Activated naive CD4-positive, alpha-beta T cell treated with anti-CD3 and anti-CD28 coated beads, Interleukin-2, amount 50 U/mL, for 24 hours (primary cell): Measurements from ENCODE around the gene KLF3.

Source experiments
- H3K27ac Mint-ChIP-seq: one replicate; pipeline ENCODE4 v1.8.0; 2021; ENCODE audit warnings: mild to moderate bottlenecking, mixed read lengths
- H3K27me3 Mint-ChIP-seq: one replicate; pipeline ENCODE4 v1.8.0; 2021; ENCODE audit warnings: mixed read lengths
- H3K36me3 Mint-ChIP-seq: one replicate; pipeline ENCODE4 v1.8.0; 2021; ENCODE audit warnings: mixed read lengths
- H3K4me1 Mint-ChIP-seq: one replicate; pipeline ENCODE4 v1.8.0; 2021; ENCODE audit warnings: mixed read lengths
- H3K4me3 Mint-ChIP-seq: one replicate; pipeline ENCODE4 v1.8.0; 2021; ENCODE audit warnings: mild to moderate bottlenecking, mixed read lengths
- H3K9me3 Mint-ChIP-seq: one replicate; pipeline ENCODE4 v1.8.0; 2021; ENCODE audit warnings: mixed read lengths

KLF3 gene

GRCh38 chr4:38634047-38634759, 29.8 kb upstream of the KLF3 start:
- Mint-ChIP-seq H3K27me3 (no peaks in the 10 kb centered on the region), H3K9me3 (no peaks in the 10 kb centered on the region), H3K36me3 (peaks cover 2% of the 10 kb centered on the region), H3K27ac (no peak overlapping the region), H3K4me3 (no peak overlapping the region), H3K4me1 (peaks cover 7% of the 10 kb centered on the region)

- H3K9me3 Mint-ChIP-seq = peaks cover 5% of the 10 kb centered on the region
- no peak overlapping the region for H3K4me3 Mint-ChIP-seq
- H3K27me3 Mint-ChIP-seq = no peaks in the 10 kb centered on the region
- H3K36me3 Mint-ChIP-seq = peaks cover 4% of the 10 kb centered on the region
- H3K4me1 Mint-ChIP-seq = peaks cover 3% of the 10 kb centered on the region
- no peak overlapping the region for H3K27ac Mint-ChIP-seq
These were observed 24.8 kb upstream of the KLF3 start for GRCh38 chr4:38639242-38639641.

DNA sequence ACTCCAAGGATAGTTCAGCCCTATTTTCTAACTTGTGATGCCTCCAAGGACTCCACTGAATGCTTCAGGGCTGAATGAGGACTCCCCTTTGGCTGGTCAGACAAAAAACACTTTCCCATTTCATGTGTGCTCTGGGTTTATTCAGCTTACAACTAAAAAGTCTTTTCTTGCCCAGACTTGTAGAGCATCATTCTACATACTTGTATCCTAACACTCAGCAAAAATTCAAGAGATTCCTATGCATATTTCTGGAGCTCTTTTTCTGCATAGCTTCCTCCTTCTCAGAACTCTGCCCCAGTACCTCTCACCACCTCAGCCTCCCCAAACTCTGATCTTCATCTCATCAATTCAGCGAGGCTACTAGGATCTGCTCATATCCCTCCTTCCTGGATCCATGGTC, 22.2 kb upstream of the KLF3 start:
- H3K27ac Mint-ChIP-seq = no peak overlapping the region
- peaks cover 3% of the 10 kb centered on the region for H3K4me1 Mint-ChIP-seq
- peaks cover 3% of the 10 kb centered on the region for H3K36me3 Mint-ChIP-seq
- no peaks in the 10 kb centered on the region for H3K27me3 Mint-ChIP-seq
- H3K4me3 Mint-ChIP-seq = no peak overlapping the region
- H3K9me3 Mint-ChIP-seq = peaks cover 5% of the 10 kb centered on the region

GRCh38 chr4:38644201-38644600, 19.8 kb upstream of the KLF3 start:
- peaks cover 16% of the 10 kb centered on the region for H3K4me1 Mint-ChIP-seq
- no peaks in the 10 kb centered on the region for H3K27me3 Mint-ChIP-seq
- H3K27ac Mint-ChIP-seq = no peak overlapping the region
- no peak overlapping the region for H3K4me3 Mint-ChIP-seq
- H3K36me3 Mint-ChIP-seq = peaks cover 3% of the 10 kb centered on the region
- peaks cover 5% of the 10 kb centered on the region for H3K9me3 Mint-ChIP-seq

GRCh38 chr4:38647101-38647819, 16.7 kb upstream of the KLF3 start:
- Mint-ChIP-seq H3K4me3 (no peak overlapping the region), H3K36me3 (no peaks in the 10 kb centered on the region), H3K27me3 (no peaks in the 10 kb centered on the region), H3K4me1 (peaks cover 19% of the 10 kb centered on the region), H3K9me3 (no peaks in the 10 kb centered on the region), H3K27ac (no peak overlapping the region)

- Mint-ChIP-seq H3K4me1 (peaks cover 44% of the 10 kb centered on the region), H3K36me3 (no peaks in the 10 kb centered on the region), H3K27me3 (no peaks in the 10 kb centered on the region), H3K9me3 (no peaks in the 10 kb centered on the region), H3K4me3 (no peak overlapping the region), H3K27ac (no peak overlapping the region)
These were observed 13.9 kb upstream of the KLF3 start for GRCh38 chr4:38650133-38650532.

DNA sequence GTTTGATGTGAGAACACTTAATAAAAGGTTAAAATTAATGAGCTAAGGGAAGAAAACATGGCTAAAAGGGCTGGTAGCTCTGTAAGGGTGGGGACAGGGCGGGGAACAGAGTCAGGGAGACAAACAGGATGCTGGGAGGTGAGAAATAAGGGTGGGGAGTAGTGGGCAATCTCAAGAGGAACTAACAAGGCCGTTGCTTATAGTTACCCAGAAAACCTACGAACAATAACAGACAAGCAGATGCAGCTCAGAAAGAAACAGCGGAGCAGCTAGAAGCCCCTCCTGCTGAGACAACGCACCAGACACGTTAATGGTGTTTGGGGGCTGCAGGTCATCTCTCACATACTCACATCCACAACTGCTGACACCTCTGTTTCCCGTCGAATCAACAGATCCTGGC, 9.7 kb upstream of the KLF3 start:
- Mint-ChIP-seq H3K27me3 (no peaks in the 10 kb centered on the region), H3K36me3 (no peaks in the 10 kb centered on the region), H3K4me1 (peaks cover 59% of the 10 kb centered on the region), H3K9me3 (no peaks in the 10 kb centered on the region), H3K27ac (peak overlapping the region; percentile 91), H3K4me3 (peak overlapping the region; percentile 86)

GRCh38 chr4:38656111-38656510, 7.9 kb upstream of the KLF3 start:
- Mint-ChIP-seq H3K4me3 (peak overlapping the region; percentile 86), H3K27me3 (no peaks in the 10 kb centered on the region), H3K4me1 (peaks cover 75% of the 10 kb centered on the region), H3K9me3 (no peaks in the 10 kb centered on the region), H3K27ac (peak overlapping the region; percentile 59), H3K36me3 (peaks cover 2% of the 10 kb centered on the region)

GRCh38 chr4:38659346-38659745, 4.7 kb upstream of the KLF3 start:
- H3K27ac Mint-ChIP-seq = peak overlapping the region; percentile 92

GRCh38 chr4:38660838-38661237, 3.2 kb upstream of the KLF3 start:
- Mint-ChIP-seq H3K4me1 (peaks cover 68% of the 10 kb centered on the region), H3K27ac (peak overlapping the region; percentile 90), H3K4me3 (peak overlapping the region; percentile 71)

More at GRCh38 chr4:38659346-38659745, 4.7 kb upstream of the KLF3 start:
- Mint-ChIP-seq H3K4me1 (peaks cover 72% of the 10 kb centered on the region), H3K4me3 (peak overlapping the region; percentile 75), H3K27me3 (no peaks in the 10 kb centered on the region), H3K9me3 (no peaks in the 10 kb centered on the region), H3K36me3 (peaks cover 2% of the 10 kb centered on the region)

GRCh38 chr4:38661371-38661770, 2.6 kb upstream of the KLF3 start:
- H3K9me3 Mint-ChIP-seq = no peaks in the 10 kb centered on the region
- H3K4me1 Mint-ChIP-seq = peaks cover 68% of the 10 kb centered on the region
- H3K36me3 Mint-ChIP-seq = peaks cover 2% of the 10 kb centered on the region
- H3K27ac Mint-ChIP-seq = peak overlapping the region; percentile 90
- H3K4me3 Mint-ChIP-seq = peak overlapping the region; percentile 71
- no peaks in the 10 kb centered on the region for H3K27me3 Mint-ChIP-seq

More at GRCh38 chr4:38660838-38661237, 3.2 kb upstream of the KLF3 start:
- no peaks in the 10 kb centered on the region for H3K9me3 Mint-ChIP-seq
- H3K27me3 Mint-ChIP-seq = no peaks in the 10 kb centered on the region
- H3K36me3 Mint-ChIP-seq = peaks cover 2% of the 10 kb centered on the region

DNA sequence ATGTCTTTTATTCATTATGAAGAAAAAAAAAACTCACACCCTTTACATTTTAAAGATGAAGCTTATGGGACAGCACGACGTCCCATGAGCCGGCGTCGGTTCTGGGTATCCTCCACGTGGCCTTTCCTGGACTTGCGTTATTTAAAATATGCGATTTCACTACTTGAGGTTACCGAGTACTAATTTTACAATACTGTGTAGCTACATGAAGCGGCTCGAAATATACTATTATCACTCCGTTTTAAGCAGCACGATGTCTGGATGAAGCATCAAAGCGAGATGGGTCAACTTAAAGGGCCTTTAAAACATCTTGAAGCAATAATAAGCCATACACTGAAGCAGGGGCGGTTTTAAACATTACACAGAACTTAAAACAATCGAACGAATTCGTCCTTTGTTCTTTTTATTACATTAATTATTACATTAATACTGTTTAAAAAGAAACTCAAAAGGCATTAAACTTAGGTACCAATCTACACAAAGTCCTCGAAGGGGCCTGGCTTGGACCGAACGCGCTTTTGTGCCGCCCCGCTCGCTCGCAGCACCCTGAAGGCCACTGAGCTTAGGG, 1.4 kb upstream of the KLF3 start:
- no peaks in the 10 kb centered on the region for H3K9me3 Mint-ChIP-seq
- peak overlapping the region; percentile 84 for H3K4me3 Mint-ChIP-seq
- H3K36me3 Mint-ChIP-seq = peaks cover 2% of the 10 kb centered on the region
- H3K4me1 Mint-ChIP-seq = peaks cover 73% of the 10 kb centered on the region
- H3K27me3 Mint-ChIP-seq = no peaks in the 10 kb centered on the region
- peak overlapping the region; percentile 93 for H3K27ac Mint-ChIP-seq

DNA sequence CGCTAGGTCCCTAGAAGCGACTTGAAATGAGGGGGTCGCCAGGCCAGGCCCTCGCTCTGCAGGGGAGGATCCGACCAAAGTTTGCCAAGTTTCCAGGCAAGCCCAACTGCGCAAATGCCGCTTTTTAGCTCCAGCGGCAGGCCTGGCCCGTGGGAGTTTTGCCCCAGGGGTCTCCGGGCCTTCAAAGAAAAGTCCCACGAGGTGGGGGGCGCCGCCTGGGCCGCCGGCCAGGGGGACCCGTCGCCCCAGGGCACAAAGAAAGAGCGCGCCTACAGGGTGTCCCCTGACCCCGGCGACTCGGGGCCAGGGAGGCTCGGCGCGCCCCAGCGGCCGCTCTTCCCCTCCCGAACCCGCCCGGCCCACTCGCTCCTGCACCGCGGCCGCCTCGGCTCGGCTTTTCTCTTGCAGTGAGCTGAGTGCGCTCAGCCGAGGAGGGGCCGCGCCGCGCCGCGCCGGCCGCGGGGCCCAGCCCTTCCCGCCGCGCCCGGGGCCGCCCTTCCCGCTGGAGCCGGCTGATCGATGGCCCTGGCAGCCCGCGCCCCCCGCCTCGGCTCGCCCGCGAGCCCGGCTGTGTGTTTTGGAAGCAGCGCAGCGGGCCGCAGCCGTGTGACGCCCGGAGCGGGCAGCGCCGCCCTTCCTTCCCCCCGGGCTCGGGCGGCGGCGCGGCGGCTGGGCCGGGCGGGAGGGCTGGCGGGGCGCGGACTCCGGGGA, 754 bp upstream of the KLF3 start:
- Mint-ChIP-seq H3K4me1 (peaks cover 76% of the 10 kb centered on the region), H3K36me3 (peaks cover 2% of the 10 kb centered on the region), H3K27me3 (no peaks in the 10 kb centered on the region), H3K9me3 (no peaks in the 10 kb centered on the region), H3K4me3 (peak overlapping the region; percentile 84), H3K27ac (peak overlapping the region; percentile 93)

- Mint-ChIP-seq H3K4me3 (peak overlapping the region; percentile 93), H3K27ac (peak overlapping the region; percentile 96), H3K4me1 (peaks cover 74% of the 10 kb centered on the region), H3K9me3 (no peaks in the 10 kb centered on the region), H3K27me3 (no peaks in the 10 kb centered on the region), H3K36me3 (peaks cover 2% of the 10 kb centered on the region)
These were observed 855 bp downstream of the KLF3 start for GRCh38 chr4:38664706-38665401.
